OCI-M1 (cell line): ENCODE results near the gene PLA2G6.

Experiments used
- DNase-seq: peaks from one replicate; lab custom pipeline; 2025; lab: John Stamatoyannopoulos, UW

Gene PLA2G6

GRCh38 chr22:38213319-38213989 lies 31.8 kb upstream of the PLA2G6 start:
- DNase-seq, result no peak

- DNase-seq, result no peak
Measured at GRCh38 chr22:38212442-38212841, 30.8 kb upstream of the PLA2G6 start.

GRCh38 chr22:38211556-38211955 lies 29.9 kb upstream of the PLA2G6 start:
- DNase-seq, result no peak

- no peak for DNase-seq
Measured at GRCh38 chr22:38208551-38208968, 26.9 kb upstream of the PLA2G6 start.

- no peak for DNase-seq
Measured at GRCh38 chr22:38207898-38208432, 26.3 kb upstream of the PLA2G6 start.

- no peak for DNase-seq
Measured at GRCh38 chr22:38205261-38206128, 23.9 kb upstream of the PLA2G6 start.

- peak; percentile 71 for DNase-seq
Measured at GRCh38 chr22:38204784-38205183, 23.2 kb upstream of the PLA2G6 start.

- no peak for DNase-seq
Measured at GRCh38 chr22:38203855-38204514, 22.4 kb upstream of the PLA2G6 start.

GRCh38 chr22:38203090-38203810 lies 21.6 kb upstream of the PLA2G6 start:
- DNase-seq, result peak; percentile 23

GRCh38 chr22:38202437-38203089 lies 20.9 kb upstream of the PLA2G6 start:
- DNase-seq, result peak; percentile 80

- peak; percentile 97 for DNase-seq
Measured at GRCh38 chr22:38201711-38202436, 20.2 kb upstream of the PLA2G6 start, which contains the start of gene MAFF. Gene MAFF (plus strand): TSS chr22:38201994. CDS start chr22:38213854, 11,860 bp downstream.

- DNase-seq, result no peak
Measured at GRCh38 chr22:38201371-38201710, 19.7 kb upstream of the PLA2G6 start.

GRCh38 chr22:38199826-38200559 lies 18.4 kb upstream of the PLA2G6 start:
- no peak for DNase-seq

GRCh38 chr22:38196791-38197419 lies 15.3 kb upstream of the PLA2G6 start:
- DNase-seq, result no peak

- DNase-seq, result peak; percentile 77
Measured at GRCh38 chr22:38193580-38193979, 11.9 kb upstream of the PLA2G6 start.

- DNase-seq, result no peak
Measured at GRCh38 chr22:38192475-38192863, 10.8 kb upstream of the PLA2G6 start.

GRCh38 chr22:38191731-38192474 lies 10.3 kb upstream of the PLA2G6 start:
- DNase-seq, result no peak

- DNase-seq, result no peak
Measured at GRCh38 chr22:38191055-38191454, 9.4 kb upstream of the PLA2G6 start.

- no peak for DNase-seq
Measured at GRCh38 chr22:38190581-38190980, 9.0 kb upstream of the PLA2G6 start.
